Keratinocyte (primary cell): Measurements from ENCODE around the gene ZBTB11.

ENCODE experiments used
- CTCF ChIP-seq, 3 experiments: IDR thresholded peaks in 1 of 3; conservative IDR thresholded peaks in 1 of 3; optimal IDR thresholded peaks in 1 of 3; 2 replicates in 2 of 3; 3 replicates in 1 of 3; pipeline versions ENCODE3 to v1.5.1; 2011; ENCODE audit warnings: low read length in 3 of 3, mild to moderate bottlenecking in 3 of 3, moderate library complexity in 2 of 3, control low read depth in 1 of 3, inconsistent platforms in 1 of 3; ENCODE audit not compliant: insufficient read depth in 2 of 3; ENCODE audit errors: extremely low read depth in 1 of 3
- EZH2 ChIP-seq: IDR thresholded peaks from one replicate; pipeline ENCODE4 v1.6.1; 2012; ENCODE audit warnings: inconsistent platforms, mild to moderate bottlenecking, low read length, moderate library complexity

- no peak for TF ChIP-seq CTCF (optimal IDR thresholded peaks at IDR 0.05 in 1 of 3, IDR thresholded peaks at IDR 0.05 in 1 of 3, conservative IDR thresholded peaks at IDR 0.05 in 1 of 3; ENCODE audit: extremely low read depth in 1 of 3, insufficient read depth in 2 of 3, low read length in 3 of 3)
- TF ChIP-seq EZH2, result no peak
Measured at GRCh38 chr3:101685870-101686307, 9.0 kb upstream of the ZBTB11 start.
